NCI-H146 (cell line): ENCODE measurements around the gene CRK.
A peak's percentile ranks its signal among the peaks of the same experiment; 100 is the strongest.
"Not testable (repeated sequence)": the region's sequence is repeated elsewhere in the genome, so short reads cannot be mapped to it uniquely, and the experiment has no call there.

Experiments
- DNase-seq: peaks from one replicate; lab custom pipeline; 2025; lab: John Stamatoyannopoulos, UW

The CRK gene

GRCh38 chr17:1423456-1424135 is 32.4 kb downstream of the CRK start:
- no peak for DNase-seq

DNA sequence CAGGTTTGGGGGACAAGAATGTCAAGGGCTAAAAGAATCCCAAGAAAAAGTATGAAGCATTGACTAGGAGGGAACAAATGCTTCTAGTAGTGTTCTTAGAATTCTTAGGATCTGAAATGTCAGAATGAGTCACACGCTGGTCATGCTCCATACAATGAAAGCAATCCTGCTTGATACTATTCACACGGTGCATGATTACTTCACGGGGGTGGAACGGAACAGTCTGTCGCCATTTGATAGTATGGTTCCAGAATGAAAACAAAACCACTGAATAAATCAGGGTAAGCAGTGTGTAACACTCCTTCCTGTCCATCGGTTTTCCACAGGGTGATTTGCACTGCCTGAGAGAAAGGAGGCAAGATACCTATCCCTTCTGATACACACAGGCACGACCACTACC is 33.1 kb downstream of the CRK start:
- no peak for DNase-seq

DNA sequence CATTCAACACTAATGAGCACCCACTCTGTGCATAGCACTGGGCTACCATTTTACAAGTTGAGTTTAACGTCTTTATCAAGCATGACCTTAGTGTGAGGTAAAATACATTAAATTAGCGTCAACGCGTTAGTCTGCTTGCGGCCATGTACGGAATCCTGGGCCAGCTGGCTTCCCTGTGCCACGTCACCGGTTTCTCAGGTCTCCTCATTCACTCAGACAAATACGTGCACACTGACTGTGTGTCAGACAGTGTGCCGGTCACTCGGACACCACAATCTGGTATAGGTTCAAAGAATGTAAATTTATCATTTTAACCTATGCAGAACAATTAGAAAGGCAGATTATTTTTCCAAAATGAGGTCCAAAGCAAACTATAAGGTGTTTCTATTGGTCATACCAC is 34.6 kb downstream of the CRK start:
- DNase-seq: no peak

DNA sequence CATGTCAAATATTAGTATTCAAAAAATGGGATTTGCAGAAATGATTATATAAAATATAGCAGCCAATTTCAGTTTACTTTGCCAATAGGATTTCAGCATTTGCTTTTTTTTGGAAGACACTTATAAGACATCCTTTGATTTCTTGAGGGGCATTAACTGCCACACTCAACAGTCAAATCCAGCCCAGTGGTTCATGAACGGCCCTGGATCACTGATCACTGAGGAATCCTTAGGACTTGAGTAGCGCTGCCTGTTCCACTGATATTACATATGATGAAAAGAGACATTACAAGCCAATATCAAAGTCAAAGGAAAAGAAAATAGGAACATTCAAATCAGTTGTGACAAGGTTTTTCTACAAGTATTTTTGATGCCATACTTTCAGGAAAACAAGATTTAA is 35.1 kb downstream of the CRK start:
- no peak for DNase-seq

- no peak for DNase-seq
Measured at GRCh38 chr17:1420163-1420562, 35.9 kb downstream of the CRK start.

- not testable (repeated sequence) for DNase-seq
Measured at GRCh38 chr17:1418476-1418875, 37.6 kb downstream of the CRK start.

DNA sequence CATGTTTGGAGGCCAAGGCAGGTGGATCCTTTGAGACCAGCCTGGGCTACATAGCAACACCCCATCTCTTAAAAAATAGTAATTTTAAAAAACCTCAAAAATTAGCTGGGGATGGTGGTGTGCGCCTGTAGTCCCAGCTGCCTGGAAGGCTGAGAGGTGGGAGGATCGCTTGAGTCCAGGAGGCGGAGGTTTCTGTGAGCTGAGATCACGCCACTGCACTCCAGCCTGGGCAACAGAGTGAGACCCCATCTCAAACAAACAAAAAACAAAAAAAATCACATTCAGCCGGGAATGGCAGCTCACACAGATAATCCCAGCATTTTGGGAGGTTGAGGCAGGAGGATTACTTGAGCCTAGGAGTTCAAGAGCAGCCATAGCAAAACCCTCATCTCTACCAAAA is 39.6 kb downstream of the CRK start:
- DNase-seq: no peak

- DNase-seq: no peak
Measured at GRCh38 chr17:1414634-1415033, 41.4 kb downstream of the CRK start.

DNA sequence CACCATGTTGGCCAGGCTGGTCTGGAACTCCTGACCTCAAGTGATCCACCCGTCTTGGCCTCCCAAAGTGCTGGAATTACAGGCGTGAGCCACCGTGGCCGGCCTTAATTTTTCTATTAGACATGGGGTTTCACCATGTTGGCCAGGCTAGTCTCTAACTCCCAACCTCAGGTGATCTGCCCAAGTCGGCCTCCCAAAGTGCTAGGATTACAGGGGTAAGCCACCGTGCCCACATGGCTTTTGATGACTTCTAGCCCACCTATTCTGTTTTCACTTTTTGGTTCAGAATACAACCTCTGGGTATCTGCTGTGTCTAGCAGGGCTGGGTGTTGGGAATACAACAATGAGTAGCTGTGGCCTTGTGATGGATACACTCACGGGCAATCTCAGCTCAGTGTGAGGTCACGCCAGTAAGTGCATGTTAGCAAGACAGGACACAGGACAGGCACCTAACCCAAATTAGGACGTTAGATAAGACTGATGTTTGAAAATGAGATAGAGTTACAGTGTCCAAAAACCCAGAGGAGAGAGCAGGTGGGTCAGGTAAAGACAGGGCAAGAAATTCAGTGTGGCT is 41.9 kb downstream of the CRK start:
- no peak for DNase-seq

GRCh38 chr17:1413281-1413791 is 42.7 kb downstream of the CRK start:
- DNase-seq: peak; percentile 44

DNA sequence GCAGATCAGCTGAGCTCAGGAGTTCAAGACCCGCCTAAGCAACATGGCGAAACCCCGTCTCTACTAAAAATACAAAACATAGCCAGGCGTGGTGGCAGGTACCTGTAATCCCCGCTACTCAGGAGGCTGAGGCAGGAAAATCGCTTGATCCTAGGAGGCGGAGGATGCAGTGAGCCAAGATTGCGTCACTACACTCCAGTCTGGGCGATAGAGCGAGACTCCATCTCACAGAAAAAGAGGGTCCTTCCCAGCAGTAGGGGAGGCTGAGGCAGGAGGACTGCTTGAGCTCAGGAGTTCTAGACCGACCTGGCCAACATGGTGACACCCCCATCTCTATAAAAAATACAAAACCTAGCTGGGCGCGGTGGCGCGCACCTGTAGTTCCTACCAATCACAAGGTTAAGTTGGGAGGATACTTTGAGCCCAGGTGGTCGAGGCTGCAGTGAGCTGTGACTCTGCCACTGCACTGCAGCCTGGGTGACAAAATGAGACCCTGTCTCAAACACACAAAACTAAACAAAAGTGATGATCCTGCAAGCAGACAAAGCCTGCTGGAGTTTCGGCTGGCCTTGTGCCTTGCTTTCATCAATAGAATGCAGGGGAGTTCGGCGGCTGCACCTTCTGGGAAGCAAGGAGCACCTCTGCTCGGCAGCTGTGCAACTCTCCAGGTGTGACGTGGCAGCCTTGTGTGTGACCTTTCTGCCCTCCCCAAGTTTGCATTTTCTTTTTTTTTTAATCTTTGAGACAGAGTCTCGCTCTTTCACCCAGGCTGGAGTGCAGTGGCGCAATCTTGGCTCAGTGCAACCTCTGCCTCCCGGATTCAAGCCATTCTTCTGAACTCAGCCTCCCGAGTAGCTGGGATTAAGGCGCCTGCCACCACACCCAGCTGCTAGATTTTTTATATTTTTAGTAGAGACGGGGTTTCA is 43.6 kb downstream of the CRK start:
- DNase-seq: no peak

DNA sequence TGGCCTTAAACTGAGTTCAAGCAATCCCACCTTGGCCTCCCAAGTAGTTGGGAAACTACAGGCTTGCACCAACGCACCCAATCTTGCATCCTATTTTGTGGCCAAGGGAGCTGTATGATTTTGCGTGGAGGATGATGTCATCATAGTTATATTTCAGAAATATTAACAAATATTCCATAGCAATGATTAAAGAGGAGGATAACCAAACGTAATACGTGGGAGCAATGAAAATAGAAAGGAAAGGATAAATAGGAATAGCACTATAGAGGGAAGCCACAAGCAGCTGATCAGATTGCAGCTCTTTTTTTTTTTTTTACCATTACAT is 53.8 kb downstream of the CRK start:
- no peak for DNase-seq

DNA sequence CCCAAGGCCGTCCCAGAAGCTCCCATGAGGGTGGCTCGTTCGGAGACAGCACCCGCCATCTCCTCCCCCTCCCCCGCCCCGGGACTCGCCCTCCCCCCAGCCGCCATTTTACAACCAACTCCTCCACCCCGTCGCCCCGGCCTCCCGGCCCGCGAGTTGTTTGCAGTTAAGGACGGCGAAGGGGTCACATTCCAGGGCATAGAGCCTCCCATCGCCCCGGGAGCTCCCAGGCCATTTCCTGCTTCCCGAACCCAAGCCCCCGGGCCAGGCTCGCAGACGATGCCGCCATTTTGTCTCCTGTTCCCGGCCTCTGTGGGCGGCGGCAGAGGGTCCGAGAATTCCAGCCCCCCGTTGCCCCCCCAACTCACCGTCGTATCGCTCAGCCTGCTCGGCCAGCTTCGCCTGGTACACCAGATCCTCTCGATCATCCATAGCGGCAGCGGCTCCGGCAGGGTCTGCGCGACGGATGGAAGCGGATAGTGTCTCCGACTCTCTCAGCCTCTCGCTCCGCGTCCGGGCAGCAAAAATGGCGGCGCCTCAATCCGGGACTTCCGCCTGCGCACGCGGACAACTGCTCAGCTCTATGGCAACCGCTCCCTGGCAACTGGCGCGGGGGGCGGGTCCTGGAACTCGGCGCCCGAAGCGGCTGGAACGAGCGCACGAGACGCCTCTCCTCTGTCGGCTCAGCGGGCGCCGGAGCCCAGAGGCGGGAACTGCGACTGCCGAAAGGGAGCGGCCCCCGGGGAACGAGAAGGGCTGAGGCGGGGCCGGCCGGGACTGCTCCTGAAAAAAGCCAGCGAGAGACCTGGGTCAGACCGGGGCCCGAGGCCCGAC is 56.1 kb downstream of the CRK start, which contains the start of gene YWHAE:
TSS of gene YWHAE (minus strand) at position 544 of the 834 bp plus-strand sequence. CDS start at position 432, 112 bp downstream.
- DNase-seq: peak; percentile 97

DNA sequence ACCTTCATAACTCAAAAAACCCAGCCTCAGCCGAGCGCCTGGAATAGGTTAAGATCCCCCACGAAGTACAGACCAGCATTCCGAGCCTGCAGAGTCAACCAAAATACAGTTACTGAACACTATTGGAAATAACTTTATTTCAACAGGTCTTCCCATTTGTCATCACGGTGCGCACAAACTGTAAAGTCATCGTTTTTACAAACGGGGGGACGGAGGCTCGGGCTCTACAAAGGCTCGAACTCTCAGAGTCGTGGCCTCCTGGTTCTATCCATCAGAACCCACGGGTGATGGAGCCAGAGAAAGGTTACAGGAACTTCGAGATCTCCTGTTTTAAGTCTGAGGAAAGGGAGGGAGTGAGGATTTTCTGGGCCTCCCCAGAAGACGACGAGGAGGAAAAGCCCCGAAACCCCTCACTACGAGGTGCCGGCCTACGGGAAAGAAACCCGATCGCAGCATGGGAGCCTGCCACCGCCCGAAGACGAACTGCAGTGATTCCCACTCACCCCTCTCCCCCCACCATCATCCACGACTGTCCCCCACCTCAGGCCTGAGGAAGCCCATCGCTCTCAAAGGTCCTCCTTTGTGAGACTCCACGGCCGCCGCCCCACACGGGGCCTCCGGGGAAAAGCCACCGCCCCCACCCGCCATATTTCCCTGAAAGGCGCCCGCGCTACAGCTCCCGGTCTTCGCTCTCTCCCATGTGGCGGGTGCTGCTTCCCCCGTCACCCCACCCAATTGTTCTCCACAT is 56.9 kb downstream of the CRK start:
- peak; percentile 32 for DNase-seq

GRCh38 chr17:1398028-1398427 is 58.0 kb downstream of the CRK start:
- no peak for DNase-seq

GRCh38 chr17:1395876-1396665 is 60.0 kb downstream of the CRK start:
- not testable (repeated sequence) for DNase-seq

GRCh38 chr17:1391577-1391976 is 64.5 kb downstream of the CRK start:
- DNase-seq: no peak

GRCh38 chr17:1390432-1391367 is 65.3 kb downstream of the CRK start:
- DNase-seq: no peak
